ENCODE results near the gene HIVEP3.

DNA sequence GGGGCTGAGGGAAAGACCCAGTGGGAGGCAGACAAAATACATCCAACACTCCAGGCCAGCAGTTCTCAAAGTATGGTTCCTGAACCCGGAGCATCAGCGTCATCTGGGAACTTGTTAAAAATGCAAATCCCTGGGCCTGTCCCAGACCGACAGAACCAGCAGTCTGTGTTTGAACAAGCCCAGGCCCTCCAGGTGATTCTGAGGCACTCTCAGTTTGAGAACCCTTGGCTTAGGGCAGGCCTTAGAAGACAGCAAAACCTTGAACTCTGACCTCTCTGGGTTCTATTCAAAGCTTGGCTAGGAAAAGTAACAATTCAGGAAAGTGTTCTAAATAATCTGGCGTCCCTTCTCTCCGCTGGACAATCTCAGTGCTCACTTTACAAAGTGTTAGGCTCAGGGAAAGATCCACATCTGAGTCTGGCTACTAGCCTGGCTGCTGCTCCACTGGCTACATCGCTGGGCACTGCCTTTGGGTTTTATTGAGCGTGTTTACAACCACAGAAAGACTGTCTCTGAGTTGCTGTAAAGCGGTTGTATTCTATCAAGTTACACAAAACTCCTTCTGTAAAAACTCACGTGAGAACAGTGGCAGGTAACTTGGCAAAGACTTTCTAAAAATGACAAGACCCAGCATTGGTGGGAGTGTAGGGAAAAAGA is 166.1 kb downstream of the HIVEP3 start:
- no peak for TF ChIP-seq CTCF (IDR thresholded peaks at IDR 0.05; ENCODE audit: low read length)
- TF ChIP-seq EZH2 (optimal IDR thresholded peaks at IDR 0.05; ENCODE audit: low read depth, low read length) = no peak
